ENCODE results near the gene CNTN4. TPM values are rescaled to one million over a fixed set of nuclear protein-coding genes. Genes with fewer than 3 reads are reported as not detected.

The CNTN4 gene
- total RNA-seq, 1 donor, result under 0.01 TPM

DNA sequence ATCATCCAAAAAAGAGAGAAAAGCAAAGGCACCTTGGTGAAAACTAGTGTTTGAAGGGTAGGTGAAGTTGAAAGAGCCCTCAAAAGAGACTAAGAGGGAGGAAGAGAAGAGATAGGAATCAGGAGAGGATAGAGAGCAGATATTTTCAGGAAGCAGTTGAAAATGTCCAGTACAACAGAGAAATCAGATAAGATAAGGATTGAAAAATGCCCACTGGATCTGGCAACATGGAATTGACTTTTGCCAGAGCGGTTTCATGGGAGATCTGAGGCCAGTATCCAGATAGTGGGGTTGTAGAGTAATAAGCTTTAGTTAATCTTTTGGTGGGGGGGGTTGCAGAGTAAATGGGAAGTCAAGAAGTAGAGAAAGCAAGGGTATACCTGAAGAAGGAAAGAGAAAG is 674.1 kb downstream of the CNTN4 start:
- Histone ChIP-seq H3K4me1 (ENCODE audit: insufficient read depth, low read length) (no peaks in the 10 kb centered on the region), H2AFZ (ENCODE audit: low read length) (no peak overlapping the region), H3K9me3 (ENCODE audit: low read depth, low read length) (peaks cover 3% of the 10 kb centered on the region), H3K4me3 (ENCODE audit: insufficient read depth, low read length) (no peak overlapping the region), H3K27me3 (ENCODE audit: insufficient read depth, low read length) (no peaks in the 10 kb centered on the region), H3K36me3 (ENCODE audit: insufficient read depth, low read length) (no peaks in the 10 kb centered on the region), H3K4me2 (ENCODE audit: insufficient read depth, low read length) (no peak overlapping the region), H4K20me1 (ENCODE audit: insufficient read depth, low read length) (no peaks in the 10 kb centered on the region), H3K79me2 (ENCODE audit: insufficient read depth, low read length) (no peaks in the 10 kb centered on the region), H3K27ac (ENCODE audit: low read depth, low read length) (no peak overlapping the region)
- TF ChIP-seq, protein P1, sequence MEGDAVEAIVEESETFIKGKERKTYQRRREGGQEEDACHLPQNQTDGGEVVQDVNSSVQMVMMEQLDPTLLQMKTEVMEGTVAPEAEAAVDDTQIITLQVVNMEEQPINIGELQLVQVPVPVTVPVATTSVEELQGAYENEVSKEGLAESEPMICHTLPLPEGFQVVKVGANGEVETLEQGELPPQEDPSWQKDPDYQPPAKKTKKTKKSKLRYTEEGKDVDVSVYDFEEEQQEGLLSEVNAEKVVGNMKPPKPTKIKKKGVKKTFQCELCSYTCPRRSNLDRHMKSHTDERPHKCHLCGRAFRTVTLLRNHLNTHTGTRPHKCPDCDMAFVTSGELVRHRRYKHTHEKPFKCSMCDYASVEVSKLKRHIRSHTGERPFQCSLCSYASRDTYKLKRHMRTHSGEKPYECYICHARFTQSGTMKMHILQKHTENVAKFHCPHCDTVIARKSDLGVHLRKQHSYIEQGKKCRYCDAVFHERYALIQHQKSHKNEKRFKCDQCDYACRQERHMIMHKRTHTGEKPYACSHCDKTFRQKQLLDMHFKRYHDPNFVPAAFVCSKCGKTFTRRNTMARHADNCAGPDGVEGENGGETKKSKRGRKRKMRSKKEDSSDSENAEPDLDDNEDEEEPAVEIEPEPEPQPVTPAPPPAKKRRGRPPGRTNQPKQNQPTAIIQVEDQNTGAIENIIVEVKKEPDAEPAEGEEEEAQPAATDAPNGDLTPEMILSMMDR (IDR thresholded peaks at IDR 0.05; ENCODE audit: extremely low read depth, low read depth, low read length), result no peak
- DNase-seq (ENCODE audit: insufficient read length, low spot score, missing footprints), result no peak

DNA sequence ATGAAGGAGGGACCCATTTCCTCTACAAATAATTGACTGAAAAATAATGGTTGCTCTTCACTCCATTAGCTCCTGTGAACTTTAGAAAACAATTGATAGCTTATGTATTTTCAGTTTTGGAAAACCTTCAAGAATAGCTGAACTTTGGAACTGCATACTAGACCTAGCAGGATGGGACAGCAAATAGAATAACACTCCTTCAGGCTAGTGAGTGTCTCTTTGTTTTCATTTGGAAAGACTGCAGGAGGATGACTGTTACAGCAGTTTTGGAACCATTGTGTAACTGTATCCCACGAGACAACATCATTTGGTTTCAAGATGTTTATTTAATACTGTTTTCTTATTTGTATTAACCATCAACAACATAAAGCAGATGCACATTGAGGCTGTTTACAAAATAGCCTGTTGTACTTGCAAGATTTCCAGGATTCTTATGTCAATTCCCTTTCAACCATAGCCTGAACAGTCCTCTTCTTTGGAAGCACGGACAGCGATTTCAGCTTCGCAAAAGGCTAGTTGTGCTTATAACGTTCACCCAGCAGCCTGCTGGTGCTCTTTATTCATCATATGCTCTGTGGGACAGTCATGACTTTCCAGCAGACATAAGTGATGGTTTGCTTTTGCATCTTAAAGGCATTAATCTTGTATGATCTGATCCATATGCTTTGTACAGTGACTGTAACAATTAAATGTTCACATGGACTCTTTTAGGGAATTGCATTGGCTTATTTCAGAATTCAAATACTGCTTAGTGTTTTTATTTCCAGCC is 676.0 kb downstream of the CNTN4 start:
- H3K4me1 ChIP-seq (ENCODE audit: insufficient read depth, low read length), result no peaks in the 10 kb centered on the region
- H3K9me3 ChIP-seq (ENCODE audit: low read depth, low read length), result peaks cover 3% of the 10 kb centered on the region
- no peak for DNase-seq (ENCODE audit: insufficient read length, low spot score, missing footprints)
- H3K27me3 ChIP-seq (ENCODE audit: insufficient read depth, low read length), result no peaks in the 10 kb centered on the region
- H3K4me2 ChIP-seq (ENCODE audit: insufficient read depth, low read length), result no peak overlapping the region
- H3K4me3 ChIP-seq (ENCODE audit: insufficient read depth, low read length), result no peak overlapping the region
- TF ChIP-seq, protein P1 (IDR thresholded peaks at IDR 0.05; ENCODE audit: extremely low read depth, low read depth, low read length), result no peak
- H4K20me1 ChIP-seq (ENCODE audit: insufficient read depth, low read length), result no peaks in the 10 kb centered on the region
- no peaks in the 10 kb centered on the region for H3K79me2 ChIP-seq (ENCODE audit: insufficient read depth, low read length)
- H3K36me3 ChIP-seq (ENCODE audit: insufficient read depth, low read length), result no peaks in the 10 kb centered on the region
- H3K27ac ChIP-seq (ENCODE audit: low read depth, low read length), result no peak overlapping the region
- no peak overlapping the region for H2AFZ ChIP-seq (ENCODE audit: low read length)

DNA sequence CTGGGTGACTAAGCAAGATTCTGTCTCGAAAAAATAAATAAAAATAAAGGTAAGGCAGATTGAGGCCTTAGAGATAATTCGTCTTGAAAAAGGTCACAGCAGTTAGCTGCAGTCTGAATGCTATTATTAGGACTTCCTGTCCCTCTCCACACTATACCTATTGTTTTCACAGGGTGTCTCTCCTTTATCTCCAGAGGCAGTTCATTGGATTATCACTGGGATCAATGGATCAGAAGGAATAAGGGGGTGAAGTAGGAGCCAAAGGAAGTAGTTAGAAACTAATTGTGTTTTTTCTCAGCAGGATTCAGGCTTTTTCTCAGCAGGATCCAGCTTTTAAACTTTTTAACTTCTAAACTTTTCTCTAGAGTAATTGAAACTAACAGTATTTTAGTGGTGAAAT is 684.6 kb downstream of the CNTN4 start:
- no peak overlapping the region for H3K4me3 ChIP-seq (ENCODE audit: insufficient read depth, low read length)
- H3K4me1 ChIP-seq (ENCODE audit: insufficient read depth, low read length), result no peaks in the 10 kb centered on the region
- H3K27ac ChIP-seq (ENCODE audit: low read depth, low read length), result no peak overlapping the region
- H4K20me1 ChIP-seq (ENCODE audit: insufficient read depth, low read length), result no peaks in the 10 kb centered on the region
- H3K79me2 ChIP-seq (ENCODE audit: insufficient read depth, low read length), result no peaks in the 10 kb centered on the region
- H2AFZ ChIP-seq (ENCODE audit: low read length), result no peak overlapping the region
- TF ChIP-seq, protein P1 (IDR thresholded peaks at IDR 0.05; ENCODE audit: extremely low read depth, low read depth, low read length), result no peak
- peaks cover 2% of the 10 kb centered on the region for H3K9me3 ChIP-seq (ENCODE audit: low read depth, low read length)
- H3K27me3 ChIP-seq (ENCODE audit: insufficient read depth, low read length), result no peaks in the 10 kb centered on the region
- H3K36me3 ChIP-seq (ENCODE audit: insufficient read depth, low read length), result no peaks in the 10 kb centered on the region
- no peak for DNase-seq (ENCODE audit: insufficient read length, low spot score, missing footprints)
- no peak overlapping the region for H3K4me2 ChIP-seq (ENCODE audit: insufficient read depth, low read length)

DNA sequence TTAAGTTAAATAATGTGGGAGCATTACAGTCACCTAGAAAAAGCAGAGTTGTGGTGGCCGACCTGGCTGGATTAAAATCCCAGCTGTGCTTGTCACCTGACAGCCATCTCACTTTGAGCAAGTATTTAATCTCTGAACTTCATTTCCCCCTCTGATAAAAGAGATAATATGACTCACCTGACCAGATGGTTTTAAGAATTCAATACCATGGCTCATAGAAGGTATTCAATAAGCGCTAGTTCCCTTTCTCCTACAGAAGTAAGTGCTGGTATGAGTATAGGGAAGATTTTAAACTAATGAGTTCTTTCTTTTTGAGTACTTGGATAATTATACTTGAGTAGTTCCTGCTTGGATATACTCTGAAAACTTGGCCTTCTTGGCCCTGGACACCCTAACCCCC is 686.0 kb downstream of the CNTN4 start:
- no peaks in the 10 kb centered on the region for H3K4me1 ChIP-seq (ENCODE audit: insufficient read depth, low read length)
- H3K4me2 ChIP-seq (ENCODE audit: insufficient read depth, low read length), result no peak overlapping the region
- H3K4me3 ChIP-seq (ENCODE audit: insufficient read depth, low read length), result no peak overlapping the region
- no peak for DNase-seq (ENCODE audit: insufficient read length, low spot score, missing footprints)
- peaks cover 2% of the 10 kb centered on the region for H3K9me3 ChIP-seq (ENCODE audit: low read depth, low read length)
- no peak overlapping the region for H2AFZ ChIP-seq (ENCODE audit: low read length)
- TF ChIP-seq, protein P1 (IDR thresholded peaks at IDR 0.05; ENCODE audit: extremely low read depth, low read depth, low read length), result no peak
- no peak overlapping the region for H3K27ac ChIP-seq (ENCODE audit: low read depth, low read length)
- H3K36me3 ChIP-seq (ENCODE audit: insufficient read depth, low read length), result no peaks in the 10 kb centered on the region
- no peaks in the 10 kb centered on the region for H3K79me2 ChIP-seq (ENCODE audit: insufficient read depth, low read length)
- H3K27me3 ChIP-seq (ENCODE audit: insufficient read depth, low read length), result no peaks in the 10 kb centered on the region
- H4K20me1 ChIP-seq (ENCODE audit: insufficient read depth, low read length), result no peaks in the 10 kb centered on the region

Data from osteoblast (primary cell).